GM12892 (cell line): Measurements from ENCODE around the gene HDAC8.
"Not testable (repeated sequence)": the region's sequence is repeated elsewhere in the genome, so short reads cannot be mapped to it uniquely, and the experiment has no call there.

Experiments
- POLR2A ChIP-seq: IDR thresholded peaks from 2 replicates; pipeline ENCODE4 v1.6.1; 2011; ENCODE audit warnings: low read depth, low read length, control low read depth
- POLR2AphosphoS5 ChIP-seq: IDR thresholded peaks from 2 replicates; pipeline ENCODE4 v1.6.1; 2011; ENCODE audit warnings: low read depth, low read length, control low read depth
- TAF1 ChIP-seq: IDR thresholded peaks from 2 replicates; pipeline ENCODE4 v1.6.1; 2011; ENCODE audit warnings: low read depth, mild to moderate bottlenecking, control low read depth, low read length, borderline replicate concordance

DNA sequence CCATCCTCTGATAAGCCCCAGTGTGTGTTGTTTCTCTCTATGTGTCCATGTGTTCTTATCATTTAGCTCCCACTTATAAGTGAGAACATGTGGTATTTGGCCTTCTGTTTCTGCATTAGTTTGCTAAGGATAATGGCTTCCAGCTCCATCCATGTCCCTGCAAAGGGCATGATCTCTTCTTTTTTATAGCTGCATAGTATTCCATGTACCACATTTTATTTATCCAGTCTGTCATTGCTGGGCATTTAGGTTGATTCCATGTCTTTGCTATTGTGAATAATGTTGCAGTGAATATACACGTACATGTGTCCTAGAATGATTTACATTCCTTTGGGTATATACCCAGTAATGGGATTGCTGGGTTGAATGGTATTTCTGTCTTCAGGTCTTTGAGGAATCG, 167.5 kb downstream of the HDAC8 start:
- TF ChIP-seq POLR2A, POLR2AphosphoS5, TAF1: not testable (repeated sequence)
